SK-N-SH (cell line): Measurements from ENCODE around the gene MPP3. TPM values are rescaled to one million over a fixed set of nuclear protein-coding genes. Genes with fewer than 3 reads are reported as not detected.

Experiments used
- CTCF ChIA-PET: fragments of 300-600, 350-600 bp; formaldehyde crosslinking; extraction: SDS; loops from one replicate; lab custom pipeline; 2021; lab: Yijun Ruan, JAX
- POLR2A ChIA-PET: fragments of 350-600 bp; sonication (Branson Sonifier 250); formaldehyde crosslinking; extraction: SDS; loops from one replicate; lab custom pipeline; 2020; ENCODE audit warnings: antibody characterized with exemption, inconsistent platforms; lab: Yijun Ruan, JAX
- DNase-seq: peaks from one replicate; pipeline ENCODE4 v3.0.0; 2012
- H2AFZ ChIP-seq: fragments of 200-600 bp; sonication (generic); 2 replicates; pipeline ENCODE4 v1.8.1; 2016; ENCODE audit warnings: antibody characterized with exemption, mild to moderate bottlenecking, low read depth
- H3F3A ChIP-seq: fragments of 200-600 bp; sonication (generic); replicated peaks from 2 replicates; pipeline ENCODE3; 2016; ENCODE audit warnings: antibody characterized with exemption, mild to moderate bottlenecking; ENCODE audit not compliant: insufficient read depth
- H3K27ac ChIP-seq, 2 experiments: fragments of 200-500 bp in 1 of 2; fragments of 200-600 bp in 1 of 2; sonication (Bioruptor generic) in 1 of 2; sonication (generic), shearing (Covaris generic) in 1 of 2; 2 replicates each; pipeline versions ENCODE4 v1.5.1 to v1.6.1; 2014 to 2016; ENCODE audit warnings: low read depth in 2 of 2, inconsistent platforms in 1 of 2, low read length in 1 of 2, mild to moderate bottlenecking in 1 of 2, mixed read lengths in 1 of 2
- H3K27me3 ChIP-seq: fragments of 200-600 bp; sonication (generic), shearing (Covaris generic); 2 replicates; pipeline ENCODE4 v1.6.1; 2016; ENCODE audit warnings: mixed run types; ENCODE audit not compliant: insufficient read depth
- H3K36me3 ChIP-seq, 2 experiments: fragments of 200-500 bp in 1 of 2; fragments of 200-600 bp in 1 of 2; sonication (Bioruptor generic) in 1 of 2; sonication (generic) in 1 of 2; replicated peaks in 1 of 2; 2 replicates each; pipeline versions ENCODE3 to v1.5.1; 2014 to 2016; ENCODE audit warnings: low read length in 1 of 2, mild to moderate bottlenecking in 1 of 2; ENCODE audit not compliant: insufficient read depth in 2 of 2, control insufficient read depth in 1 of 2
- H3K4me1 ChIP-seq, 2 experiments: fragments of 200-500 bp in 1 of 2; fragments of 200-600 bp in 1 of 2; sonication (Bioruptor generic) in 1 of 2; sonication (generic), shearing (Covaris generic) in 1 of 2; 2 replicates each; pipeline versions ENCODE4 v1.5.1 to v1.6.1; 2014 to 2016; ENCODE audit warnings: low read depth in 1 of 2, low read length in 1 of 2, mixed run types in 1 of 2; ENCODE audit not compliant: insufficient read depth in 2 of 2, control insufficient read depth in 1 of 2
- H3K4me2 ChIP-seq: fragments of 200-600 bp; sonication (generic), shearing (Covaris generic); 2 replicates; pipeline ENCODE4 v1.6.1; 2017; ENCODE audit warnings: mixed run types
- H3K4me3 ChIP-seq, 2 experiments: fragments of 200-500 bp in 1 of 2; fragments of 200-600 bp in 1 of 2; sonication (Bioruptor generic) in 1 of 2; sonication (generic), shearing (Covaris generic) in 1 of 2; 2 replicates each; pipeline versions ENCODE4 v1.5.1 to v1.8.1; 2014 to 2016; ENCODE audit warnings: low read depth in 2 of 2, inconsistent platforms in 1 of 2, low read length in 1 of 2, mild to moderate bottlenecking in 1 of 2, mixed read lengths in 1 of 2, moderate library complexity in 1 of 2
- H3K79me2 ChIP-seq: fragments of 200-600 bp; sonication (generic); 2 replicates; pipeline ENCODE4 v1.8.1; 2017; ENCODE audit warnings: mild to moderate bottlenecking; ENCODE audit not compliant: insufficient read depth
- H3K9ac ChIP-seq: fragments of 200-600 bp; sonication (generic); 2 replicates; pipeline ENCODE4 v1.6.1; 2017; ENCODE audit warnings: mixed run types
- H3K9me2 ChIP-seq: fragments of 200-600 bp; sonication (generic); 2 replicates; pipeline ENCODE4 v1.6.1; 2017; ENCODE audit warnings: mixed run types
- H3K9me3 ChIP-seq: fragments of 200-600 bp; sonication (generic); 2 replicates; pipeline ENCODE4 v1.6.1; 2017; ENCODE audit warnings: mixed run types, mild to moderate bottlenecking, moderate library complexity
- H4K20me1 ChIP-seq: fragments of 200-600 bp; sonication (generic); 2 replicates; pipeline ENCODE4 v1.6.1; 2017; ENCODE audit warnings: mild to moderate bottlenecking, mixed run types; ENCODE audit not compliant: insufficient read depth
- CHD2 ChIP-seq: fragments of 150-350 bp; IDR thresholded peaks from 2 replicates; pipeline ENCODE4 v1.6.1; 2018; ENCODE audit warnings: low read length; ENCODE audit not compliant: partially characterized antibody
- ELF1 ChIP-seq: IDR thresholded peaks from 2 replicates; pipeline ENCODE4 v1.4.0; 2012
- EP300 ChIP-seq, 2 experiments: IDR thresholded peaks; 2 replicates each; pipeline versions ENCODE4 v1.4.0 to v1.6.1; 2012; ENCODE audit warnings: borderline replicate concordance in 1 of 2, low read depth in 1 of 2, low read length in 1 of 2
- GABPA ChIP-seq: IDR thresholded peaks from 2 replicates; pipeline ENCODE4 v1.4.0; 2012; ENCODE audit warnings: low read depth, mild to moderate bottlenecking
- JUND ChIP-seq: IDR thresholded peaks from 2 replicates; pipeline ENCODE4 v1.4.0; 2012
- NRF1 ChIP-seq: IDR thresholded peaks from 2 replicates; pipeline ENCODE4 v1.6.1; 2012; ENCODE audit warnings: low read depth, mild to moderate bottlenecking, low read length
- POLR2AphosphoS5 ChIP-seq: IDR thresholded peaks from 2 replicates; pipeline ENCODE4 v1.6.1; 2012; ENCODE audit warnings: low read depth, low read length
- SIN3A ChIP-seq: IDR thresholded peaks from 2 replicates; pipeline ENCODE4 v1.6.1; 2012; ENCODE audit warnings: low read depth, mild to moderate bottlenecking, low read length, moderate library complexity, borderline replicate concordance
- TAF1 ChIP-seq: IDR thresholded peaks from 2 replicates; pipeline ENCODE4 v1.6.1; 2012; ENCODE audit warnings: low read depth, mild to moderate bottlenecking, low read length, moderate library complexity, borderline replicate concordance
- WGBS: methylation state at CpG from one replicate; pipeline ENCODE4 v1.1.6; 2017; ENCODE audit warnings: low lambda C conversion rate; 5-methylcytosine and 5-hydroxymethylcytosine counted together
- polyA plus RNA-seq, 3 experiments: library from polyadenylated mRNA; depleted of rRNA; stranded (reverse); fragments of >200 nt; gene quantifications; 2 replicates each; pipeline ENCODE4 v1.2.3, GENCODE V29; 2012
- TF ChIP-seq, protein P1 (sequence below): IDR thresholded peaks from 2 replicates; pipeline ENCODE4 v1.6.1; 2012; ENCODE audit warnings: mild to moderate bottlenecking, low read depth, low read length, moderate library complexity
- TF ChIP-seq, protein P2 (sequence below): IDR thresholded peaks from 2 replicates; pipeline ENCODE4; 2012
- TF ChIP-seq, protein P3 (sequence below): IDR thresholded peaks from 2 replicates; pipeline ENCODE4 v1.4.0; 2012; ENCODE audit warnings: low read depth, borderline replicate concordance

The MPP3 gene
- polyA plus RNA-seq, 1 of the 3 experiments (the other 2 are of a cell fraction), result 14.1 TPM

DNA sequence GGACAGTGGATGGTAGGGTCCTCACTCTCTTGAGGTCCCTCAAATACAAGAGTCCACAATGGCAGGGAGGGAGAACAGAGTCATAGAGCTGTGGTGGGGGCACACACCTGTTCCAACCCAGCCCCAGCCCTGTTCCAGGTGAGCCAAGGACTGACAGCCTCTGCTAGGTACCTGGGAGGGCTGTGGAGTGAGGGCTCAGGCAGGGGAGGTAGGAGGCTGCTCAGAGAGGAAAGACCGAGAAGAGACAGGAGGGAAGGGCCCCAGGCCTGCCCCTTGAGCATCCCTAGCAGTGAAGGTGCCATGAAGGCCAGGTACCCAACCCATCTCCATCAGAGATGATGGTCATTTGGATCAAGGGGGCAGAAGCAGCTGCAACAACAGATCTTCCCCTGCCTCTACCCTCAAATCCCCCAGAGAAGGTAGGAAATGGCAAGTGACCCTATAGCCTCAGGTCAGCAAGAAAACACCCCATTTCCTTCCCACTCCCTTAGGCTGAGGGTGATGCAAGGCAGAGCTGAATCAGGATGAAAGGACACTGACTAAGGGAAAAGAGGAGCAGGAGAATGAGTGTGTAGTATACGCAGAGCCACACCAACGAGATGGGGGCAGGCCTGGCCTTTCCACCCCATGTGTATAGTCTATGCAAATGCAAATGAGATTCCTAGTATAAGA lies 42.7 kb upstream of the MPP3 start:
- ChIA-PET POLR2A (no interaction called here), CTCF (interaction anchor here (8.3 to 10.0 kb wide), 2 partner anchors 23 to 65 kb away, joined by 99 to 344 read pairs; partner anchors contain the start of genes MPP2 and PPY)
- DNase-seq, result no peak
- Histone ChIP-seq H3K4me2 (no peak overlapping the region), H3K27me3 (no peaks in the 10 kb centered on the region), H3K9me2 (no peaks in the 10 kb centered on the region), H2AFZ (no peak overlapping the region), H3K4me1 (peaks cover 0 to 2% of the 10 kb centered on the region in 2 experiments; a peak in 1 of 4 replicates), H3K9me3 (no peaks in the 10 kb centered on the region), H3K9ac (no peak overlapping the region), H3K4me3 (no peak overlapping the region), H3K79me2 (no peaks in the 10 kb centered on the region), H3K36me3 (no peaks in the 10 kb centered on the region), H4K20me1 (no peaks in the 10 kb centered on the region), H3K27ac (no peak overlapping the region), H3F3A (no peaks in the 10 kb centered on the region)
- no peak for TF ChIP-seq SIN3A
- TF ChIP-seq TAF1, result no peak
- no peak for TF ChIP-seq NRF1
- TF ChIP-seq, protein P1, sequence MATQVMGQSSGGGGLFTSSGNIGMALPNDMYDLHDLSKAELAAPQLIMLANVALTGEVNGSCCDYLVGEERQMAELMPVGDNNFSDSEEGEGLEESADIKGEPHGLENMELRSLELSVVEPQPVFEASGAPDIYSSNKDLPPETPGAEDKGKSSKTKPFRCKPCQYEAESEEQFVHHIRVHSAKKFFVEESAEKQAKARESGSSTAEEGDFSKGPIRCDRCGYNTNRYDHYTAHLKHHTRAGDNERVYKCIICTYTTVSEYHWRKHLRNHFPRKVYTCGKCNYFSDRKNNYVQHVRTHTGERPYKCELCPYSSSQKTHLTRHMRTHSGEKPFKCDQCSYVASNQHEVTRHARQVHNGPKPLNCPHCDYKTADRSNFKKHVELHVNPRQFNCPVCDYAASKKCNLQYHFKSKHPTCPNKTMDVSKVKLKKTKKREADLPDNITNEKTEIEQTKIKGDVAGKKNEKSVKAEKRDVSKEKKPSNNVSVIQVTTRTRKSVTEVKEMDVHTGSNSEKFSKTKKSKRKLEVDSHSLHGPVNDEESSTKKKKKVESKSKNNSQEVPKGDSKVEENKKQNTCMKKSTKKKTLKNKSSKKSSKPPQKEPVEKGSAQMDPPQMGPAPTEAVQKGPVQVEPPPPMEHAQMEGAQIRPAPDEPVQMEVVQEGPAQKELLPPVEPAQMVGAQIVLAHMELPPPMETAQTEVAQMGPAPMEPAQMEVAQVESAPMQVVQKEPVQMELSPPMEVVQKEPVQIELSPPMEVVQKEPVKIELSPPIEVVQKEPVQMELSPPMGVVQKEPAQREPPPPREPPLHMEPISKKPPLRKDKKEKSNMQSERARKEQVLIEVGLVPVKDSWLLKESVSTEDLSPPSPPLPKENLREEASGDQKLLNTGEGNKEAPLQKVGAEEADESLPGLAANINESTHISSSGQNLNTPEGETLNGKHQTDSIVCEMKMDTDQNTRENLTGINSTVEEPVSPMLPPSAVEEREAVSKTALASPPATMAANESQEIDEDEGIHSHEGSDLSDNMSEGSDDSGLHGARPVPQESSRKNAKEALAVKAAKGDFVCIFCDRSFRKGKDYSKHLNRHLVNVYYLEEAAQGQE, result no peak
- TF ChIP-seq ELF1, result no peak
- TF ChIP-seq, protein P2, sequence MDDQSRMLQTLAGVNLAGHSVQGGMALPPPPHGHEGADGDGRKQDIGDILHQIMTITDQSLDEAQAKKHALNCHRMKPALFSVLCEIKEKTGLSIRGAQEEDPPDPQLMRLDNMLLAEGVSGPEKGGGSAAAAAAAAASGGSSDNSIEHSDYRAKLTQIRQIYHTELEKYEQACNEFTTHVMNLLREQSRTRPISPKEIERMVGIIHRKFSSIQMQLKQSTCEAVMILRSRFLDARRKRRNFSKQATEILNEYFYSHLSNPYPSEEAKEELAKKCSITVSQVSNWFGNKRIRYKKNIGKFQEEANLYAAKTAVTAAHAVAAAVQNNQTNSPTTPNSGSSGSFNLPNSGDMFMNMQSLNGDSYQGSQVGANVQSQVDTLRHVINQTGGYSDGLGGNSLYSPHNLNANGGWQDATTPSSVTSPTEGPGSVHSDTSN, result no peak
- no peak for TF ChIP-seq JUND
- TF ChIP-seq CHD2, result no peak
- TF ChIP-seq GABPA, result no peak
- TF ChIP-seq POLR2AphosphoS5, result no peak
- TF ChIP-seq EP300 (IDR thresholded peaks at IDR 0.05; ENCODE audit: borderline replicate concordance in 1 of 2, low read depth in 1 of 2, low read length in 1 of 2), result no peak
- TF ChIP-seq, protein P3, sequence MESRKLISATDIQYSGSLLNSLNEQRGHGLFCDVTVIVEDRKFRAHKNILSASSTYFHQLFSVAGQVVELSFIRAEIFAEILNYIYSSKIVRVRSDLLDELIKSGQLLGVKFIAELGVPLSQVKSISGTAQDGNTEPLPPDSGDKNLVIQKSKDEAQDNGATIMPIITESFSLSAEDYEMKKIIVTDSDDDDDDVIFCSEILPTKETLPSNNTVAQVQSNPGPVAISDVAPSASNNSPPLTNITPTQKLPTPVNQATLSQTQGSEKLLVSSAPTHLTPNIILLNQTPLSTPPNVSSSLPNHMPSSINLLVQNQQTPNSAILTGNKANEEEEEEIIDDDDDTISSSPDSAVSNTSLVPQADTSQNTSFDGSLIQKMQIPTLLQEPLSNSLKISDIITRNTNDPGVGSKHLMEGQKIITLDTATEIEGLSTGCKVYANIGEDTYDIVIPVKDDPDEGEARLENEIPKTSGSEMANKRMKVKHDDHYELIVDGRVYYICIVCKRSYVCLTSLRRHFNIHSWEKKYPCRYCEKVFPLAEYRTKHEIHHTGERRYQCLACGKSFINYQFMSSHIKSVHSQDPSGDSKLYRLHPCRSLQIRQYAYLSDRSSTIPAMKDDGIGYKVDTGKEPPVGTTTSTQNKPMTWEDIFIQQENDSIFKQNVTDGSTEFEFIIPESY, result no peak
- WGBS, result 66% methylated on average over 3 of the region's 3 CpGs
